ENCODE results near the gene NAPEPLD.
A peak's percentile ranks its signal among the peaks of the same experiment; 100 is the strongest.

Gene NAPEPLD

DNA sequence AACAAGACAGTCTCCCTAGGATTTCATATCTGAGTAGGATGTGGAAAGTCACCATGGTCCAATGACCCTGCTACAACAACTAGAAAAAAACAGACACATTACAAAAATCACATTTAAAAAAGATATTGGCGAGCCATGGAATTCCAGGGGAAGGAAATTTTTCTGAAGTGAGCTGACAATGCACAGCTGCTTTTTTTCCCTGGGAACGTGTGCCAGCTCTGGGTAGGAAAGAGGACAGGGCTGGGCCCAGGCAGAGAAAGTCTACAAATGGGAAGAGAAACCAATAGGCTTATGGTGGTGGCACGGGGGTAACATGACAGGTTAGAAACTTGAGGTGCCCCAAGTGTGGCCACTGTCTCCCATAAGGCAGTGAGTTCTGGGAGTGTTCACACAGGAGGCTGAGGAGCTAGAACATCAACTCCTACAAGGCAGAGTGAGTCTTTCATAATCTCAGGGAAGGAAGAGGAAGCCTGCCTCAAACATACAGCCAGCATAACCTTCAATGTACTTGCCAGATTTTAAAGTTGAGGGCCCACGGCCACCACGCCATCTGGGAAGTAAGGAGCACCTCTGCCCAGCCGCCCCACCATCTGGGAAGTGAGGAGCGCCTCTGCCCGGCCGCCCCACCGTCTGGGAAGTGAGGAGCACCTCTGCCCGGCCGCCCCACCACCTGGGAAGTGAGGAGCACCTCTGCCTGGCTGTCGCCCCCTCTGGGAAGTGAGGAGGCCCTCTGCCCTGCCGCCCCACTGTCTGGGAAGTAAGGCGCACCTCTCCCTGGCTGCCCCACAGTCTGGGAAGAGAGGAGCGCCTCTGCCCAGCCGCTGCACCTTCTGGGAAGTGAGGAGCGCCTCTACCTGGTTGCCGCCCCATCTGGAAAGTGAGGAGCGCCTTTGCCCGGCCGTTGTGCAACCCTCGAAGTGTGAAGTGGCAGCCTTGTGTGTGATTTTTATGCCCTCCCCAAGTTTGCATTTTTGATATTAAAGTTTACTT lies 80.2 kb downstream of the NAPEPLD start:
- H2BK12ac ChIP-seq (ENCODE audit: low read length in 2 of 2): no peak overlapping the region
- 94% methylated on average over 19 of the region's 23 CpGs for WGBS
- no peak overlapping the region for H3K18ac ChIP-seq (ENCODE audit: low read depth in 1 of 2, low read length in 2 of 2)
- no peak for DNase-seq
- H2BK5ac ChIP-seq (ENCODE audit: low read depth, low read length, poor library complexity, severe bottlenecking): no peak overlapping the region
- no peak overlapping the region for H3K4me2 ChIP-seq (ENCODE audit: low read length, poor library complexity, severe bottlenecking)
- no peak overlapping the region for H4K91ac ChIP-seq (ENCODE audit: low read length)
- H3K23ac ChIP-seq (ENCODE audit: low read length in 2 of 2): no peak overlapping the region
- no peak overlapping the region for H3K9ac ChIP-seq (ENCODE audit: low read length)
- H2AK5ac ChIP-seq (ENCODE audit: low read length, severe bottlenecking): no peak overlapping the region
- no peak overlapping the region for H2BK120ac ChIP-seq (ENCODE audit: low read depth, low read length)
- H3K27ac ChIP-seq (ENCODE audit: low read length, poor library complexity, severe bottlenecking): no peak overlapping the region
- H3K14ac ChIP-seq (ENCODE audit: low read length in 2 of 2): no peak overlapping the region
- H4K8ac ChIP-seq (ENCODE audit: low read length): no peak overlapping the region
- no peak overlapping the region for H3K4ac ChIP-seq (ENCODE audit: low read depth in 1 of 2, low read length in 2 of 2)
- no peaks in the 10 kb centered on the region for H3K9me3 ChIP-seq (ENCODE audit: control insufficient read depth, low read length)
- H3K36me3 ChIP-seq (ENCODE audit: control insufficient read depth in 1 of 2, insufficient read depth in 2 of 2, low read depth in 1 of 2, low read length in 2 of 2): peaks cover 0 to 4% of the 10 kb centered on the region in 2 experiments
- peaks cover 25% of the 10 kb centered on the region for H3K79me1 ChIP-seq (replicated peaks; ENCODE audit: low read length, poor library complexity, severe bottlenecking)
- H2AFZ ChIP-seq (ENCODE audit: low read depth, low read length): no peak overlapping the region
- no peak overlapping the region for H3K4me3 ChIP-seq (ENCODE audit: insufficient read depth in 1 of 2, low read depth in 1 of 2, low read length in 2 of 2)
- peaks cover 4% of the 10 kb centered on the region for H3K4me1 ChIP-seq (ENCODE audit: control insufficient read depth, insufficient read depth, low read depth, low read length)
- no peaks in the 10 kb centered on the region for H3K27me3 ChIP-seq (ENCODE audit: control insufficient read depth in 1 of 2, insufficient read depth in 1 of 2, low read length in 2 of 2)
- H2BK15ac ChIP-seq (ENCODE audit: low read depth, poor library complexity, severe bottlenecking): no peak overlapping the region

DNA sequence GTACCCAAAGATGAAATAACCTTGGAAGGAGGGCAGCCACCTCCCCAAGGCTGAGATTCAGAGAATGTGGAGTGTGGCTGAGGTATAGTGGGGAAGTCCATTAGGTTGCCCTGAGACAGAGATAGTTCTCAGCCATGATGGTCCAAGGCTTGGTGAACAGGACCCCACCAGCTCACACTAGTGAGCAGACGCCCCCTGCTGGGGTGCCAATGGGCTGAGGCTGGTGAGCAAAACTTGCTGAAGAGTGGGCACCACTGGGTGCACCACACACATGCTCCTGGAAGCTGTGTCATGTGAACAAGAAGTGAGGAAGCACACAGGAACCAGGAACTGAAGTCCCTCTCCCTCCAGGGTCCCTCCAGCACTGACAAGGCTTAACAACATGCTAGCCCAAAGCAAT lies 83.2 kb downstream of the NAPEPLD start:
- DNase-seq: peak; percentile 55
- Histone ChIP-seq H3K9ac (ENCODE audit: low read length) (no peak overlapping the region), H2BK12ac (ENCODE audit: low read length in 2 of 2) (no peak overlapping the region), H4K91ac (ENCODE audit: low read length) (no peak overlapping the region), H2BK15ac (ENCODE audit: low read depth, poor library complexity, severe bottlenecking) (no peak overlapping the region), H3K4ac (ENCODE audit: low read depth in 1 of 2, low read length in 2 of 2) (no peak overlapping the region), H2AFZ (ENCODE audit: low read depth, low read length) (no peak overlapping the region), H2AK5ac (ENCODE audit: low read length, severe bottlenecking) (no peak overlapping the region), H3K79me1 (replicated peaks; ENCODE audit: low read length, poor library complexity, severe bottlenecking) (peaks cover 24% of the 10 kb centered on the region), H4K8ac (ENCODE audit: low read length) (no peak overlapping the region), H2BK120ac (ENCODE audit: low read depth, low read length) (no peak overlapping the region), H3K4me3 (ENCODE audit: insufficient read depth in 1 of 2, low read depth in 1 of 2, low read length in 2 of 2) (no peak overlapping the region), H3K27ac (ENCODE audit: low read length, poor library complexity, severe bottlenecking) (no peak overlapping the region), H3K4me2 (ENCODE audit: low read length, poor library complexity, severe bottlenecking) (no peak overlapping the region), H3K4me1 (ENCODE audit: control insufficient read depth, insufficient read depth, low read depth, low read length) (peaks cover 6% of the 10 kb centered on the region), H3K27me3 (ENCODE audit: control insufficient read depth in 1 of 2, insufficient read depth in 1 of 2, low read length in 2 of 2) (no peaks in the 10 kb centered on the region), H3K9me3 (ENCODE audit: control insufficient read depth, low read length) (no peaks in the 10 kb centered on the region), H2BK5ac (ENCODE audit: low read depth, low read length, poor library complexity, severe bottlenecking) (no peak overlapping the region), H3K18ac (ENCODE audit: low read depth in 1 of 2, low read length in 2 of 2) (no peak overlapping the region), H3K36me3 (ENCODE audit: control insufficient read depth in 1 of 2, insufficient read depth in 2 of 2, low read depth in 1 of 2, low read length in 2 of 2) (peaks cover 0 to 4% of the 10 kb centered on the region in 2 experiments), H3K14ac (ENCODE audit: low read length in 2 of 2) (no peak overlapping the region), H3K23ac (ENCODE audit: low read length in 2 of 2) (no peak overlapping the region)
- 0% methylated on average over 1 of the region's 1 CpG for WGBS

DNA sequence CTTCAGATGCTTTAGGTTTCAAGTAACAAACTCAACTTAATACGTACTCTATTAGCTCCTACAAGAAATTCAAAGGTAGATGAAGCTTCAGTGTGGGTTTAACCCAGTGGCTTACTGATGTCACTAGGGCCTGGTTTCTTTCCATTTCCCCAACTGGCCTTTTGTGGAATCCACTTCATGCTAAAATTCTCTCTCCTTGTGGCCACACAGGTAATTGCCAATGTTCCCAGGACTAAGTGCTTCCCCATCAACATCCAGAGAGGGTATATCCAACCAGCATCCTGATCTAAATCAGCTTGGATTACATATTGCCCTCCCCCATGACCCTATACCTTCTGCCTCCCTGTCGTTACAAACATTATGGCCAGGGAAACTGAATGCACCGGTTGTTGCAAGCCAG lies 85.0 kb downstream of the NAPEPLD start:
- Histone ChIP-seq H3K14ac (ENCODE audit: low read length in 2 of 2) (no peak overlapping the region), H3K4ac (ENCODE audit: low read depth in 1 of 2, low read length in 2 of 2) (no peak overlapping the region), H2BK15ac (ENCODE audit: low read depth, poor library complexity, severe bottlenecking) (no peak overlapping the region), H3K23ac (ENCODE audit: low read length in 2 of 2) (no peak overlapping the region), H3K79me1 (replicated peaks; ENCODE audit: low read length, poor library complexity, severe bottlenecking) (peaks cover 16% of the 10 kb centered on the region), H4K91ac (ENCODE audit: low read length) (no peak overlapping the region), H2AFZ (ENCODE audit: low read depth, low read length) (no peak overlapping the region), H3K9ac (ENCODE audit: low read length) (no peak overlapping the region), H3K4me3 (ENCODE audit: insufficient read depth in 1 of 2, low read depth in 1 of 2, low read length in 2 of 2) (no peak overlapping the region), H3K4me1 (ENCODE audit: control insufficient read depth, insufficient read depth, low read depth, low read length) (peaks cover 6% of the 10 kb centered on the region), H2BK120ac (ENCODE audit: low read depth, low read length) (no peak overlapping the region), H3K27ac (ENCODE audit: low read length, poor library complexity, severe bottlenecking) (no peak overlapping the region), H3K36me3 (ENCODE audit: control insufficient read depth in 1 of 2, insufficient read depth in 2 of 2, low read depth in 1 of 2, low read length in 2 of 2) (peaks cover 0 to 1% of the 10 kb centered on the region in 2 experiments), H3K27me3 (ENCODE audit: control insufficient read depth in 1 of 2, insufficient read depth in 1 of 2, low read length in 2 of 2) (no peaks in the 10 kb centered on the region), H2BK12ac (ENCODE audit: low read length in 2 of 2) (no peak overlapping the region), H2AK5ac (ENCODE audit: low read length, severe bottlenecking) (peak overlapping the region; percentile 12), H3K4me2 (ENCODE audit: low read length, poor library complexity, severe bottlenecking) (no peak overlapping the region), H4K8ac (ENCODE audit: low read length) (no peak overlapping the region), H3K18ac (ENCODE audit: low read depth in 1 of 2, low read length in 2 of 2) (no peak overlapping the region), H2BK5ac (ENCODE audit: low read depth, low read length, poor library complexity, severe bottlenecking) (no peak overlapping the region), H3K9me3 (ENCODE audit: control insufficient read depth, low read length) (no peaks in the 10 kb centered on the region)
- WGBS: 87% methylated on average over 3 of the region's 3 CpGs
- no peak for DNase-seq

DNA sequence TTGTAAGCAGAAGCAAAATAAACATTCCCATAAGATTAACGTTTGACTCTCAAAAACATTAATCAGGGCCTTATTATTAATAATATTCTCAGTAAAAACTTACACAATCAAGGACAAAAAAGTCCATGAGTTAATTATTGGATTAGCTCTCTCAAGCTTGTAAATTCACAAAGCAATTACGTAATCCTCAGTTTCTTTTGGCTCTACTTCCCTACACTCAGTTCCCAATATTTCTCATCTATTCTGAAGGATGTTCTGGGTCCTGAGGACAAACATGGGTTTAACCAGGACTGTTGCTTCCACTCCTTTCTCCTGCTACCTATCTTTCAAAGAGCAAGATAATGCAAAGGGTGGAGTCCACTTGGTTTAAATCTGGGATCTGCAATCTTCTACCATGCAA lies 89.4 kb downstream of the NAPEPLD start:
- H2AK5ac ChIP-seq (ENCODE audit: low read length, severe bottlenecking): no peak overlapping the region
- H3K4me1 ChIP-seq (ENCODE audit: control insufficient read depth, insufficient read depth, low read depth, low read length): peaks cover 4% of the 10 kb centered on the region
- H2BK120ac ChIP-seq (ENCODE audit: low read depth, low read length): no peak overlapping the region
- H3K79me1 ChIP-seq (replicated peaks; ENCODE audit: low read length, poor library complexity, severe bottlenecking): peaks cover 16% of the 10 kb centered on the region
- no peaks in the 10 kb centered on the region for H3K9me3 ChIP-seq (ENCODE audit: control insufficient read depth, low read length)
- H3K27ac ChIP-seq (ENCODE audit: low read length, poor library complexity, severe bottlenecking): no peak overlapping the region
- no peaks in the 10 kb centered on the region for H3K27me3 ChIP-seq (ENCODE audit: control insufficient read depth in 1 of 2, insufficient read depth in 1 of 2, low read length in 2 of 2)
- H3K4me2 ChIP-seq (ENCODE audit: low read length, poor library complexity, severe bottlenecking): no peak overlapping the region
- no peak overlapping the region for H3K4ac ChIP-seq (ENCODE audit: low read depth in 1 of 2, low read length in 2 of 2)
- 90% methylated on average over 2 of the region's 2 CpGs for WGBS
- no peak overlapping the region for H3K18ac ChIP-seq (ENCODE audit: low read depth in 1 of 2, low read length in 2 of 2)
- no peaks in the 10 kb centered on the region for H3K36me3 ChIP-seq (ENCODE audit: control insufficient read depth in 1 of 2, insufficient read depth in 2 of 2, low read depth in 1 of 2, low read length in 2 of 2)
- H3K23ac ChIP-seq (ENCODE audit: low read length in 2 of 2): no peak overlapping the region
- H4K91ac ChIP-seq (ENCODE audit: low read length): no peak overlapping the region
- H3K14ac ChIP-seq (ENCODE audit: low read length in 2 of 2): no peak overlapping the region
- H2BK5ac ChIP-seq (ENCODE audit: low read depth, low read length, poor library complexity, severe bottlenecking): no peak overlapping the region
- H2BK15ac ChIP-seq (ENCODE audit: low read depth, poor library complexity, severe bottlenecking): no peak overlapping the region
- no peak overlapping the region for H4K8ac ChIP-seq (ENCODE audit: low read length)
- no peak overlapping the region for H2AFZ ChIP-seq (ENCODE audit: low read depth, low read length)
- H3K9ac ChIP-seq (ENCODE audit: low read length): no peak overlapping the region
- H3K4me3 ChIP-seq (ENCODE audit: insufficient read depth in 1 of 2, low read depth in 1 of 2, low read length in 2 of 2): no peak overlapping the region
- no peak for DNase-seq
- no peak overlapping the region for H2BK12ac ChIP-seq (ENCODE audit: low read length in 2 of 2)

All from mesenchymal stem cell (in vitro differentiated cells and primary cell).